GM19099 (cell line): Measurements from ENCODE around the gene KRTAP5-2.

ENCODE experiments used
- POLR2A ChIP-seq: IDR thresholded peaks from 3 replicates; pipeline ENCODE4 v1.6.1; 2011; ENCODE audit warnings: low read depth; ENCODE audit not compliant: insufficient read length; ENCODE audit errors: extremely low read depth

Gene KRTAP5-2

GRCh38 chr11:1562469-1563148, 35.5 kb downstream of the KRTAP5-2 start:
- no peak for TF ChIP-seq POLR2A

- no peak for TF ChIP-seq POLR2A
These were observed 36.1 kb downstream of the KRTAP5-2 start for GRCh38 chr11:1561955-1562354.

GRCh38 chr11:1561266-1561665, 36.8 kb downstream of the KRTAP5-2 start:
- no peak for TF ChIP-seq POLR2A

- no peak for TF ChIP-seq POLR2A
These were observed 37.3 kb downstream of the KRTAP5-2 start for GRCh38 chr11:1560649-1561251.

- no peak for TF ChIP-seq POLR2A
These were observed 38.0 kb downstream of the KRTAP5-2 start for GRCh38 chr11:1560002-1560648.

- no peak for TF ChIP-seq POLR2A
These were observed 38.8 kb downstream of the KRTAP5-2 start for GRCh38 chr11:1559111-1559951.

- TF ChIP-seq POLR2A = no peak
These were observed 39.4 kb downstream of the KRTAP5-2 start for GRCh38 chr11:1558775-1559110.

GRCh38 chr11:1557904-1558774, 40.0 kb downstream of the KRTAP5-2 start:
- TF ChIP-seq POLR2A = no peak

- TF ChIP-seq POLR2A = no peak
These were observed 40.8 kb downstream of the KRTAP5-2 start for GRCh38 chr11:1557051-1557884.

- TF ChIP-seq POLR2A = no peak
These were observed 41.7 kb downstream of the KRTAP5-2 start for GRCh38 chr11:1556278-1556902.

- no peak for TF ChIP-seq POLR2A
These were observed 42.4 kb downstream of the KRTAP5-2 start for GRCh38 chr11:1555713-1556153.

GRCh38 chr11:1554981-1555712, 42.9 kb downstream of the KRTAP5-2 start:
- TF ChIP-seq POLR2A = no peak
